Activated CD8-positive, alpha-beta memory T cell treated with anti-CD3 and anti-CD28 coated beads, Interleukin-2, amount 50 U/mL, for 4 hours (primary cell): ENCODE data around the gene FGF14.

Source experiments
- DNase-seq: peaks from one replicate; pipeline ENCODE4 v3.0.0-alpha.2; 2020

Gene FGF14

DNA sequence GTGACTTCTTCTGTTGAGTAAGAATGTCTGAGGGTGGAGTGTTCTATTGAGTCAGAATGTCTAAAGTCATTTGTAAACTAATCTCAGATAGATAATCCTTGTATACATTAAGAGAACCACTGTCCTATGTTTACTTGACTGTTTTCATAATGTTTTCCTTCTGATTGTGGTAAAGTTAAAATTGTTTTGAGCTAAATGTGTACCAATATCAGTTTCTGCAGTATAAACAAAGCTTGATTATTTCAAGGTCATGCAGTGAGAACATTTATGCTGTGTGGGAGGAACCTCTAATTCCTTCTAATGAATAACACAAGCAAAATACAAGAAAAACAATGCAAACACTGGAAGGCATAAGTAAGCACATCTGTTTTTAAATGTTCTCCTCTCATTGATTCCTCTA is 434.6 kb downstream of the FGF14 start:
- DNase-seq, result no peak

DNA sequence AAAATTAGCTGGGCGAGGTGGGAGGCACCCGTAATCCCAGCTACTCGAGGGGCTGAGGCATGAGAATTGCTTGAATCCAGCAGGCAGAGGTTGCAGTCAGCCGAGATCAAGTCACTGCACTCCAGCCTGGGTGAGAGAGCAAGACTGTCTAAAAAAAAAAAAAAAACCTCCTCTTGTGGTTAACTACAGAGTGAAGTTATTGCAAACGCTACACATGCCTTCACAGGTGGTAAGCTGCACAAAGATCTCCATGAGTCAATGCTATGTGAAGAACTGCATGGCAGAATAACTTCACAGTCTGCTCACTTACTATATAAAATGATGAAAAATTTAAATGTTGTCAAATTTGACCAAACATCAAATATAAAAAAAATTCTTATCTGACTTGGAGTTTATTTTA is 436.8 kb downstream of the FGF14 start:
- DNase-seq, result no peak

DNA sequence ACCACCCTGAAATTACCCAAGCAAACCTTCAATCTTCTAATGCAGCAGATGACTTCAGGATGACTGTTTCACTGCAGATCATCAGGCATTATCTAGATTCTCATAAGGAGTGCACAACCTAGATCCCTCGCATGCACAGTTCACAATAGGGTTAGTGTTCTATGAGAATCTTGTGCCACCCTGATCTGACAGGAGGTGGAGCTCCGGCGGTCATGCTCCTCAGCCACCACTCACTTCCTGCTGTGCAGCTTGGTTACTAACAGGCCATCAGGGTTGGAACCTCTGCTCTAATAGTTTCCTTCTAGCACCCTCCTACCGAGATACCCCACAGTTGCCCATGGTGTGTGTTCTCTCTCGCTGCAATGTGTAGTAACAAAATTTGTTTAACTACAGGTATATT is 442.8 kb downstream of the FGF14 start:
- no peak for DNase-seq

DNA sequence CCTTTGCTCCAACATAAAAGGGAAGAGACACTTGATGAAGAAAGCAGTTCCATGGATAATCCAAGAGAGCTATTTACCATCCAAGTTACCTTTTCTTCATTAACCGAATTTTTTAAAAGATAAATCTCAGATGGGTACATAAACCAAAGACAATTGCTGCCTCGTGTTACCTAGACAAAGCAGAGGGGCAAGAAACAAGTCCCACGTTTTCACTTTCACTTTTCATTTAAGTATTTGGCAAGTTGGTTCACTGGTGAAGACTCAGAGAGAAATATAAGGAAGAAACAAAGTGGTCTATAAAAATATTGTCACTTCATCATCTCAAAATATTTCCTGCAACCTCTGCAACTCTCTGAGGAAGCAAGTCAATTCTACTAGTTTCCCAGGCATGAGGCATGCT is 446.1 kb downstream of the FGF14 start:
- DNase-seq, result no peak

DNA sequence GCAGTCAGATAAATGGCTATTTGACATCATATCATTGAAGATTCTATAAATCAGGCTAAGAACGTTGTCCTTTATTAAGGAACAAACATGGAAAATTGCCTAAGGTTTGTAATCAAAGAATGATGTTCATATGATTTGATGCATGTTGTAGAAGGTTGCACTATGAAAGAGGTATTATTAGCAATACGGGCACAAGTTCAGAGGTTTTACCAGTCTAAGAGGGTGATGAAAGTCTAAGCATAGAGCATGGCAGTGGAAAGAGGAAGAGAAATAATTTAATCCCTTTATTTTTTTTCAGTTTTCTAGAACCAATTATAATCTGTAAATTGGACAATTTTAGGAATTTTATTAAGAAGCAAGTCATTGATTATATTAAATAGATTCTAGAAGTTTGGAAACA is 450.7 kb downstream of the FGF14 start:
- no peak for DNase-seq

DNA sequence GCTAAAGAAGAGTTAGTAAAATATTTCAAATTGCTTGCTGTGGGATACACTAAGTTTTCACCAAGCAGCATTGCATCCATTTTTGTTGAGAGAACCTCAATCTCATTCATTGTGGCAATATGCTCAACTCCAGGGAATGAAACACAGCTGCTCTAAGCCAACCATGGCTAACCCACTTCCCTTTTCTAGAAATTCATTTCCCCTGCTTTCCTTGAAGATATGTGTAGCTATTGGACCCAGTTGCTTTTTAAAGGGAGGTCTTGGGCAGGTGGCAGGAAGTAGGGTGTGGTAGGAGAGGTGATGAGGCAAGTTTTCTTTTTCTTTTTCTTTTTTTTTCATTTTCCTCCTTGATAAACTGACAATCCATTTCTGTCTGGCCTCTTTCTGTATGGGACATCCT is 452.2 kb downstream of the FGF14 start:
- DNase-seq, result no peak

DNA sequence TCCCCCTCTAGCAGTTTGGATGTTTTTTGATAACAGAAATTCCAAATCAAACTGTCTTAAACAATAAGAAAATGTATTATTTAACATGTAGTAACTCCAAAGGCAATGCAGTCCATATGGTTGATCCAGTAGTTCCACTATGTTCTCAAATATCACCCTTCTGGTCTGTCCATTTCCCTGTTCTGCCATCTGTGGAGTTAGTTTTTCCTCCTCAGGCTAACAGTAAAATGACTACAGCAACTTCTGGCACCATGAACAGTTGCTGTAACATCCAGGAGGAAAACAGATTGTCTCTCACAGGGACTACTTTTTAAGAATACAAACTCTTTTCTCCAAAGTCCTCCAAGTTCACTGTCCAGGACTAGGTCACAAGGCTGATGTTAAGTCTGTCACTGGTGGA is 455.4 kb downstream of the FGF14 start:
- no peak for DNase-seq

DNA sequence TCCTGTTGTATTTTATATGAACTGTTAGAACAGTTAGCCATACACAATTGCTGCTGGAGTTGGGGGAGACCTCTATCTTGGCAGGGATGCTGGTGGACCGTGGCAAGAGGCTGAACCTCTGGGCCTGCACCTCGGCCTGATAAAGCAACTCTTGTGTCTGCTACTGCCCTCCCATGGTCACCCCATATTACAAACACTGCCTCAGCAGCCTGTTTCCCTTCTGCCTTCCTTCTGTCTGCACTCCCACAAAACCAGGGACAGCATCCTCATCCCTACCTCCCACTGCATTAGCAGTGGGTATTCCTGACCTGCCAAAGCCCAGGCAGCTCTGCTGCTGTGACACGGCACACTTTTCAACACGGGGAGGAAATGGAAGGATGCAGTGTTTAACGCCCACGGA is 456.4 kb downstream of the FGF14 start:
- no peak for DNase-seq

DNA sequence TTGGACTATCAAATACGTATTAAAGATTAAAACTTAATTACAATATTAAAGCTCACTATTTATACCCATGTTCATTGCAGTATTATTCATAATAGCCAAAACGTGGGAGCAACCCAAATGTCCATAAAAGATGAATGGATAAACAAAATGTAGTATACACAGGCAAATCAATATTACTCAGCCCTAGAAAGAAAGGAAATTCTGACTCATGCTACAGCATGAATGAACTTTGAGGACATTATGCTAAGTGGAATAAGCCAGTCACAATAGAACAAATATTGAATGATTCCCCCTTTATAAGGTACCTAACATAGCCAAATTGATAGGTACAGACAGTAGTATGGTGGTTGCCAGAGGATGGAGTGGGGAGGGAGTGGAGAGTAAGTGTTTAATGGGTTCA is 457.3 kb downstream of the FGF14 start:
- DNase-seq, result no peak

DNA sequence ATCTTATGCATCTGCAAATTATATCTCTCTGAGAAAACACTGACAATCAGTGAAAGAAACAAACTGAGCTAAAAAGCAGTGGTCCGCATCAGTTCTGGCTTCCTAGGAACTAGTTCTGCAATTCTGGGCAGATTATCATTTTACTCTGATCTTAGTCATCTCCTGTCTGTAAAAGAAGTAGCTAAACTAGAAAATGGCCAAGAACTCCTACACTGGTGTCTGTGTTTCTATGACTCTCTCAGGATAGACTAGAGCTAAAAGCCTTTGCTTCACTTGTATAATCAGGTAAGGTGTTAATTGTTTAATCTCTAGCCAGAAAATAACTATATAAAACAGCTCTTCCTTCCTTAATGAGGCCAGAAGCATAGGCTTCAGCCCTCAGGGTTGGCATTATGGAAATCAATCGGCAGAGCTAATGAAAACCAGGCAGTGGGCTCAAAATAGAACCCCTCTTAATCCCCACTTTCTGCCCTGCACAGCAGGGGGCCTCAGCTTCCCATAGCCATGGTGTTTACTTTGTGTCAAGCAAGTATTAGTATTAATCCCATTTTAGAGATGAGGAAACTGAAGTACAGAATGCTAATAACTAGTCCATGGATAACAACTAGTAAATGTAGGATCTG is 459.2 kb downstream of the FGF14 start:
- no peak for DNase-seq

DNA sequence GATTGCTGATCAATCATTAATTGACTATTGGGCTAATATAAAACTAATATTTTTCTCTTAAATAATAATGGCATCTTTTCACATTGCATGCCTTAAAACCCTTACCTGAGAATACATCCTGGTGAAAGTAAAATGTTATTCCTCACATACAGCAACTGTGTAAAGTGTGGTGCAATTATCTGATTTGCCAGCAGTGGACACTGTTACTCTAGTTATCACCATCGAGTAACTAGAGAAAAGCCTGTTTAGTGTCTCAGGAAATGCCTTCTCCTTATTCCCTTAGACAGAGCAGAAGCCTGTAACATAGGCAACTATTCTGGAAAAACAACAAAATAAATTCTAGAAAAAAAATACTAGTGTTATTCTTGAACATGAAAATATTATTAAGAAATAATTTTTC is 459.8 kb downstream of the FGF14 start:
- no peak for DNase-seq

DNA sequence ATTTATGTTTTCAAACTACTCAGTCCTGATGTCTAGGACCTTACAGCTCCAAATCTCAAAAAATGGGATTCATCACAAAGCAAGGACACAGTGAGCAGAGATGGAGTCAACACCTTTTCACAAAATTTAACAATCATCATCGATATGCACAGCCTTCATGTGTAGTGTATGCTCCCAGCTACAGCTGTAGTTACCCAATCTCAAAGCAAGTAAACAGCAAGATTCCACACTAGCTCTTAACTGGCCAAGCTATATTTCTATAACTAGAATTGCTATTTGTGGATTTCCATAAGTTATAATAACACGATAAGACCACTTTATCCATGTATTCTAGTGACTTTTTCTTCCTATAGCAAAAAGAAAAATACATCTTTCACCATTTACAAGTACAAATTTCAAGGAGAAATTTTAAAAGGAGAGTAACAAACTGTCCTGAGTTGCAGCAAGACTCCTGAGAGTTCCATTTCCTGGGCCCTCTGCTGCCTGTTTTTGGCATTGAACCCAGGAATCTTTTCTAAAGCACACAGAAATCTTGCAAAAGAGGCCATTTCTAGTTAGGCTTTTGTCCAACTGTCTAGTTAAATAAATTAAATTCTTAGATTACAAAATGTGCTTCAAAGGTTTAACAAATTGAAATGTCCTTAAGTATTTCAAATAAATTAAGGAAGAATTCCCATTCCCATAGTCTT is 460.6 kb downstream of the FGF14 start:
- DNase-seq, result no peak

DNA sequence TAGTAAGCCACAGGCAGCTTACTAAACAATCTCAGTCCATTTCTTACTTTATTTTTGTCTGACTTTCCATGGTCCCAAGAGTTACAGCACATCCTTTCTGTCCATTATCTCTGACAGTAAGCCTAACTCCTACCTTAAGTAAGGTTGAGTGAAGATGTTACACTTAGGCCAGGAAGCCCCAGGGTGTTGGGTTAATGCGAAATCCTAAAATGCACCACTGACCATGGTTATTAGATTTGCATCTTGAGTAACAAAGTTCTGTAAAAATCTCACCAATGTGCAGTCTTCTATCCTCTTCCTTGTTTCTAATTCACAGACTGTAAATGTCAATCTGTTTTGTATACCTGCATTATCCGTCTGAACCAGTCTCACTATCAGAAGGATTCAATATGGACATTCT is 462.5 kb downstream of the FGF14 start:
- no peak for DNase-seq

DNA sequence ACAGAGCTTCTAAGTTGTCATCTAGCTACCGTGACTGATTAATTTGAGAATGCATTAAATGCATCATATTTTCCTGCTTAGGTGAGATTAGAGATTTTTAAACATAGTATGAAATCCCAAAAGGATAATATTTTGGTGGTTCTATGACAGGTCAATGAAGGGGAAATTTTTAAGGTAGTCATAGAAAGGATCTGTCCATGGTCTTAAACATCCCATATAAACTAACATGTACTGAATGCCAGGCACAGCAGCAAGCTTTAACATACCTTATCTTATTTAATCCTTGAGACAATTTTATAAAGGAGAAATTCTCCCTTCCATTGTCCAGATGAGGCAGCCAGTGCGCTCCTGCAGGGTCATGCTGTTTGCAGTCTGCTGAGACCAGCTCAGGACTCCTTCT is 466.0 kb downstream of the FGF14 start:
- no peak for DNase-seq

DNA sequence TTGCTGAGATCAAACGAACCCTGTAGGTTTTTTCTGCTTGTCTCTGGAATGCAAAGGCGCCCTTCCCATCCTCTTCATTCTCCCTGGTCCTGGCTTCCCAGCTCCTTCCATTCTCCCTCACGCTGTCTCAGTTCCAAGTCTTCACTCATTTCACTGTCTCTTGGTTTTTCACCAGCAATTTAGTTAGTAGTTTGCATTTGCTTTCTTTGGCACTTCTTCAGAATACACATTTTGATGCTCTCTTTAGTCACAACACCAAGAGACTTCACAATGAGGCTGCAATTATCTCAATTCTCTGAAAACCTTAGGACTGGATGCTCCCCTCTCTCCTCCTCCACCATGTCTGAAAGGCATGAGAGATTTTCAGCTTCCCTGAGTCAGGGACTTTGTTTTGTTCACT is 470.7 kb downstream of the FGF14 start:
- no peak for DNase-seq

DNA sequence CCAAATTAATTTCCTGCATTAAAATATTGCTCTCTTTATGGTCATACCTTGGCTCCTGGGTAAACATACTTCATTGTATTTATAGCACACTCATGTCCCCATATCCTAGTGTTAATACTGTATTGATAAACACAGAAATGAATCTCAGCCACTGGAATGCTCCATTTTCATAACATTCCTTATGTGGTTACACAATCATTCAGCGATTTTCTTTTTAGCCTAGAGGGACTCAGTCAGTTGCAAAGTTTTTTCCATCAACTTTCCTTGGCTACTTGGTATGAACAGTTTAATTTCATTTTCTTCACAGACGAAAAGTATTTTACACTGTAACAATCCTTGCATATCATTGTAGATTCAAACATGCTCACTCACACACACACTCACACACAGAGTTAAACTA is 471.5 kb downstream of the FGF14 start:
- no peak for DNase-seq

DNA sequence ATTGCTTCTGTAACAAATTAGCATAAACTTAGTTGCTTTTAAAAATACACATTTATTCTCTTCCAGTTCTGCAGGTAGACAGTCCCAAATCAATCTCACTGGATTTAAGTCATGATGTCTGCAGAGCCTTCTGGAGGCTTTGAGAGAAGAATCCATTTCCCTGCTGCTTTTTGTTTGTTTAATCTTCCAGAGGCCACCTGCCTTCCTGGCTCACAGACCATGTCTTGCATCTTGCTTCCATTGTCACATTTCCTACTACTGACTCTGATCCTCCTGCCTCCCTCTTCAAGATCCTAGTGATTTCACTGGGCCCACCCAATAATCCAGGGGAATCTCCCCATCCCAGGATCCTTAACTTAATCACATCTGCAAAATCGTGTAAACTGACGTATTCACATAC is 476.1 kb downstream of the FGF14 start:
- DNase-seq, result no peak

DNA sequence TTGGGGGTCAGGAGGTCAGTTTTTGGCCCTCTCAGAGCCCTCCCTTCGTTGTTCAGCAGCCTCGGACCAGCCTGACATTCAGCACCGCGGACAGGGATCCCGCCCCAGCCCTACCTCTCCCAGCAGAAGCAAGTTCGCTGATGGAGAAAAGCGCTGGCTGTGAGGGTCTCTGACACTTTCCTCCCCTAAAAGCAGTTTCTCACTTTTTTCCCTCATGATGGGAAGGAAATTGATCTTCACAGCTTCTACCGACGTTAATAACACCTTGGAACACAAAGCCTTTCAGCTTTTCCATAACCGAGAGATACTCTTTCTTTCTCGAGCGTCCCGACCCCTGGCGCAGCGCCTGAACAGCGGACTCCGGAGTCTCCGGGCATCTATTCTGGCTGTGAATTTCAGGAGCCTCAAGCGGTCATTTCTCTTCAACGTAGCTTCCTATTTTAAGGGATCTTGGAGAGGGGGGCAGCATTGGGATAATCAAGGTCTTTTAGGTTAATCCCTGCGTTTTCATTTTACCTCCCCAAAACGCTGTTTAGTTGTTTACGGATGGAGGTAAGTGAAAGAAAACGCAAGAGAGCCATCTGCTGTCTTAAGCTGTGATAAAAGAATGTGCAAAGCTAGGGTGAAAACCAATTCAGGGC is 482.2 kb downstream of the FGF14 start:
- no peak for DNase-seq

DNA sequence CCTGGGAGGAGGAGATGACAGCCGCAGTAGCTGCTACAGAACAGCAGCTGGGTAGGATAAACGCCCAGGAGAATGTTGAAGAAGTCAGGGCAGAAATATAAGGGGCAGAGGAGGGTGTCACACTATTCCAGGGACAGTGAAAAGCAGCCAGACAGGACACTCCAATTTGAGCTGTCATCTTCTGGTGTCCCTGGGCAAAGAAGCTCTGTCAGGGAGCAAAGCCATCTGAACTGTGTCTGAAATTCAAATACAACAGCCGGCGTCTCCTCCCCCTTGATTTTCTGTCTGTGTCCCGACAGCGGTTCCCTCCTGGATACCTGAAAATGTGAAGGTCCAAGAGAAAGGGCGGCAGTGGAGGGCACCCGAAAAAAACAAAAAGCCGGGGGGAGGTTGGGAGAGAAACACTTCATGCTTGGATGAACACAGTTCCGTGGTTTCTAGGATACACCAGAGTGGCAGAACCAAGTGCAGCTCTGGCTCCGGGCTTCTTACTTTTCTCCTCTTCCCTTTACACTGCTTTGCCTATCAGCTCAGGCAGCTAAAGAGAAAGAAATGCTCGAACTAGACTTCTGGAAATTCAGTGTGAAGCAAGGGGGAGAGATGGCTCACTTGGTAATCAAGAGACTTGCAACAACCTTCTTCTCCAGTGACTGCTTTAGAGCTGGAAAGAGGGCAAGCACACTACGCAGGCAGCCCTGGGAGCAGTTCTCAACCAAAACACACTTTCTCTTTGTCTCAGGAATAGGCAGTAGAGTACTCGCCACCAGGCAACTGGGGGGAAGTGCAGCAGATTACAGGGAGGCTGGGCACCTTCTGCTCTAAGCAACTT is 483.8 kb downstream of the FGF14 start:
- DNase-seq, result no peak

DNA sequence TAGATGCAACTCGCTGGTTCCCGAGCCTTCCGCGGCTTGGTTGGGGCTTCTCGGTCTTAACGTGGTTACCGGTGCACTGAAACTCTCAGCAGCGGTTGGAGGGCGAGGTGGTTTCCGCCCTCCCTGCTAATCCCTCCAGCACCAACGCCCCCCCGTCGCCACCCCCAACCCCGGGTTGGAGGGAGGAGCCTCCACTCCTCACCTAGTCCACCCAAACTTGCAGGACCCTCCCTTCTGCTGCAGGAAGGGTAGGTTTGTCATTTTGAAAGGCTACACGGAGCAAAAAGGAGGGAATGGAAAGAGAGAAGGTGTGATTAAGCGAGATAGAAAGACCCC is 484.4 kb downstream of the FGF14 start:
- no peak for DNase-seq

DNA sequence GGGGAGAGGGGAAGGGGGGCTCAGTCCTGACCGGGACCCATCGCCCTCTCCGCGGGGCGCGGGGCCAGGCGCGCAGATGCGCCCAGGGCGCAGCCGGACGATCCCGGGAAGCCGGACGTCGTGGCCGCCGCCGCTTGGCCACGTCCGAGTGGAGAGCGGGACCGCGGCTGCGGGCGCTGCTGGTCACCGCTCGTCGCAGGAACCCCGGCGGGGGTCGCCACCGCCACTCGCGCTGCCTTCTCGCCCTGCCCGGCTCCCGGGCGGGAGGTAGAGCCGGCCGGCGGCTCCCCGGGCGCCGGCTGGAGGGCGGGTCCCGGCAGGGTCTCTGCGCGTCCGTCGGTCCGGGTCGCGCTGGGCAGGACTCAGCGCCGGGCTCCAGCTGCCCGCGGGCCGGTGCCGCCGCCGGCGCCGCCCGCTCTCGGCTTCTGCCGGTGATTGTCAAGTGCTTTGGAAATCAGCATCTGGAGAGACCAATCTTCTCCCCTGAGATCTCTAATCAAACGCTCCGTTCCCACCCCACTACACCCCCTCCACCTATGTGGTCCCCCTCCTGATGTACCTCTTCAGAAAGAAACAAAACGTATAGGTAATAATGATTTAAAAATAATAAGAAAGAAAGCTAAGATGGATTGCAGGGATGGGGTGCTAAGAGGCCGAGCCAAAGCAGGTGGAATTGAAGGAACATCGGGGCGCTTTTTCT is 484.9 kb downstream of the FGF14 start:
- DNase-seq, result no peak

DNA sequence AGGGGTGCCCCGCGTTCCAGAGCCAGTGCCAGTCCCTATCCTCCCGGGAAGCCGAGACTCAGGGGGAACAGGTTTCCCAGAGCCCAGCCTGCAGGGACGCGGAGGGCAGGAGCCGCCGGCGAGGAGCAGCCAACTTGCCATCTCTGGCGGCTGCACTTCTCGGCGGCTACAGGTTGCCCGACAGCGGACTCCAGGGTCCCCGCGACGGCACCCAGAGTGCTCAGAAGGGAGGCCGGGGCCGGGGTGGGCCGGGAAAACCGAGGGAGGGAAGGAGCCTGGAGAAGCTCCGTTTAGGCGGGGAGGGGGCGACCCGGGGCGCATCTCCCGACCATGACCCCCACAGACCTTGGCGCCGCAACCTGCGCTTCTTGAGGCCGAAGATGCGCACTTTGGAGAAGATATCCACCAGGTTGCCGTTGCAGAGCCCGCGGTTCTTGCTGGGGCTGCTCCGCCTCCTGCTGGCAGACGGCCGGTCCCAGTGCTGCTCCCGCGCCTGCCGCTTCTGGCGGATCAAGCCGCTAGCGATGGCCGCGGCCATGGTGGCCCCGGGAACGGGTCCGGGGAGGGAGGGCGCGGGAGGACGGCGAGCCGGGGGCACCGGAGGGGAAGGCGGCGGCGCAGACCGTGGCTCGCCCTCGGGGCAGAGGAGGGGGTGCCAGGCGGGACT is 485.6 kb downstream of the FGF14 start:
- no peak for DNase-seq

DNA sequence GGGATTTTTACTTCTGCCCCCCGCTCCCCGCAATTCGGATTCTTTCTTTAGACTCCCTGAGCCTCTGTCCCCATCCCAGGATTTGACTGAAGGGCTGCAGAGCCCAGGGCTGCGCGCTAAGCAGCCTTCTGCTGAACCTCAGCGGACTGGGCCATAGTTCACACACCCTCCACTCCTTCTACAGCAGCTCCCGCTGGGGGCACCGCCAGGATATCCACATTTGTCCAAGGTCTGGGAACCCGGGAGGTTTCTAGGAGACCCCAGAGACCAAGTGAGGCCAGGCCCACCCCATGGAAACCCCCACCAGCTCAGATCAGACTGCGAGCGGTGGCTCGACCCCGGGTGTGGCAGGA is 486.1 kb downstream of the FGF14 start:
- DNase-seq, result no peak
